HG03575 (cell line): ENCODE data around the gene ATP9A.

Experiments
- ATAC-seq: cut with Tn5 transposase; IDR thresholded peaks from one replicate; pipeline ENCODE4 v1.9.1; 2021; ENCODE audit not compliant: unreplicated experiment, insufficient number of reproducible peaks, low FRiP score; ENCODE audit errors: extremely low read depth

The ATP9A gene

DNA sequence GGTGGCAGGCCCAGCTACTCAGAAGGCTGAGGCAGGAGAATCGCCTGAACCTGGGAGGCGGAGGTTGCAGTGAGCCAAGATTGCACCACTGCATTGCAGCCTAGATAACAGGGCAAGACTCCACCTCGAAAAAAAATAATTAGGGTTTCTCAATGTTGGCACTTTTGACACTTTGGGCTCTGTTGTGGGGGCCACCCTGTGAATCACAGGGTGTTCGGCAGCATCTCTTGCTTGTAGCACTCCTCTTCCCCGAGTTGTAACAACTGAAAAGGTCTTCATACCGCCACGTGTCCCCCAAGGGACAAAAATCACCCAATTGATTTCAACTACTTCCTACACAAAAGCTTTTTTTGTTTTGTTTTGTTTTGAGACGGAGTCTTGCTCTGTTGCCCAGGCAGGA is 172.4 kb downstream of the ATP9A start:
- no peak for ATAC-seq

DNA sequence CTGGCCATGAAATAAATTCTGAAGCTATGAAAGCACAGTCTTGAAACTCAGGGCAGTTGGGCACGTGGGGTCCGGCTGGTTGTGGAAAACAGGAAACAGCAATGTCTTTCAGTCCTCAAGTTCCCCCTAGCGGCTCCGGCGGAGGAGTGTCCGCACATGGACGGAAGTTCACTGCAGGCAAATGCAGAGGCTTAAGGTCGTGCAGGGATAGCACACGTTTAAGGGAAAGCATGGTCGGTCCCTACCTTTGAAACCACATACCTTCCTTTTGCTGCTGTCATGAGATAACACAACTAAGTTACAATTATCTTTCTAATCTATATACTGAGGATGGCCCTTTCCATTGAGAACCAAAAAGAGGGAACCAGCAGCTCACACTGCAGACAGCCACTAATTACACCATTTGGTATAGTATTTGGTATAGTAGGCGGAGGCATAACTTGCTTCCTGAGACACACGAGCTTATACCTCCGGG is 173.1 kb downstream of the ATP9A start:
- ATAC-seq, result no peak

GRCh38 chr20:51594236-51595057 is 173.7 kb downstream of the ATP9A start:
- no peak for ATAC-seq

DNA sequence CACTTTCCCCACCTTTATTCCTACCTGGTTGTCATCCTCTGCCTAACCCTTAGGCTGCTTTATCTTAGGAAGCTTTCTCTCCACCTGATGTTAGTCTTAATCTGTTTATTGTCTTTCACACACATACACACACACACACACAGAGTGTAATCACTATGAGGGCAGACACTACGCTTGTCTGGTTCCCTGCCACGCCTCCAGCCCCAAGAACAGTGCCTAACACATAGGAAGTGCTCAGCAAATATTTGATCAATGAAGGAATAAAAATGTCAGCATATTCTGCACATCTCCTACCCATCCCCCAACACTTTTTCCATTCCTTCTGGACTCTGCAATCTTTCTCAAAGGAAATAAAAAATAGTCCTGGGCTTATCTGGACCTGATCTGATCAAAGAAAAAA is 174.6 kb downstream of the ATP9A start:
- no peak for ATAC-seq

DNA sequence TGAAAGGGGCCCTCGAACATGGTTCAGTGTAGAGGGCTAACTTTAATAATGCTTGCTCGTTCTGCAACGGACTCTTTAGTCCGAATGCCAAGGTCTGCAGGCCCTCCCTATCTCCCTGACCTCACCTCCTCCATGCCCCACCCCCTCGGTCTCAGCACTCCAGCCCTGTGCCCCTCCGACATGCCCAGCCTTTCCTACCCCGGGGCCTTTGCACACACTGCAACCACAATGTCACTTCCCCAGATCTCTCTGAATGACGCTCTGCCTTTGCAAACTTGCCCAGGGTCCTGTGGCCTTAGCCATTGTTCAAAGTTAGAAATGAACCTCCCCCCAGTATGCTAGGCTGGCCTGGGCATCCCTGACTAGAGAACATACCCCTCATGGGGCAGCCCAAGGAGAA is 175.6 kb downstream of the ATP9A start:
- ATAC-seq, result no peak

DNA sequence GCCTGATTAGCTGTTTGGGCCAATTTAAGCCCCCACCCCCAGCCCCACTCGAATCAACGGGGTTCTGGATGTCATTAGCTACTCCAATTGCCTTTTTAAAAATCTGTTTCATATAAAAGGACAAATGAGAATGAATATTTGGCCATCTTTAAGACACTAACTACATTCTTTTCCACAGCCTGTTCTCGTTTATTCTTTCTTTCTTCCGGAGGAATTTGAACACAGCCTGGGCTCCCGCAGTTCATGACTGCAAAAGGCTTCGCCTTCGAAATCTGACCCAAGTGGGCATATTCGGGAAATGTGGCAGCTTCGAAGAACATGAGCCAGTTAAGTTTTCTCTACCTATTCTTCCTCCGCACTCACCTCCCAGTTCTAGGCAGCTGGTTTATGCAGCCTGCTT is 176.3 kb downstream of the ATP9A start:
- ATAC-seq, result no peak

DNA sequence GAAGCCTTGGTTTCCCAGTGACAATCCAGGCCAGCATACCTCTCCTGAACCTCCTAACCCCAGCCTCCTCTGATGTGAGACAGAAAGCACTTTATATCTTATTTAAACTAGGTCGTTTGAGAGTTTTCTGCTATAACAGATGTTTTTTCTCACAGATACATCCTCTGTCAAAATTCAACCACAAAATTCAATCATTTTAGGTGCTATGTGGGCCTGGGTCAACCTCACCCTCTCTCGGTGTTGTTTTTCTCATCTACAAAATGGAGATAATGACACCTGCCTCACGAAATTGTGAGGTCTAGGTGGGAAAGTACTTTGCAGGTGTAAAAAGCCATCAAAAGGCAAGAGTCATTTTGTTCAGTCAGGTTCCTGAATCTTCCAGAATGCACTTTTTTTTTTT is 179.4 kb downstream of the ATP9A start:
- ATAC-seq, result no peak

DNA sequence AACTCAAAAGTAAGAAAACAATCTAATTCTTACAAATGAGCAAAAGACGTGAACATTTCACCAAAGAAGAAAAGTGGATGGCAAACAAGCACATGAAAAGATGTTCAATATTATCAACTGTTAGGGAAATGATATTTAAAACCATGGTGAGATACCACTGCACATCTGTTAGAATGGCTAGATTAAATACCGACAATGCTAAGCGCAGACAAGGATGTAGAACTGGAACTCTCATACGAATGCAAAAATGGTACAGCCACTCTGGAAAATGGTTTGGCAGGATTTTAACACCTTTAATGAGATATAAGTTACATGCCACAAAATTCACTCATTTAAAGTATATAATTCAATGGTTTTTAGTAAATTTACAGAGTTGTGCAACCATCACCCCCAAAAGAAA is 181.0 kb downstream of the ATP9A start:
- ATAC-seq, result no peak

GRCh38 chr20:51586005-51586440 is 182.2 kb downstream of the ATP9A start:
- ATAC-seq, result no peak

DNA sequence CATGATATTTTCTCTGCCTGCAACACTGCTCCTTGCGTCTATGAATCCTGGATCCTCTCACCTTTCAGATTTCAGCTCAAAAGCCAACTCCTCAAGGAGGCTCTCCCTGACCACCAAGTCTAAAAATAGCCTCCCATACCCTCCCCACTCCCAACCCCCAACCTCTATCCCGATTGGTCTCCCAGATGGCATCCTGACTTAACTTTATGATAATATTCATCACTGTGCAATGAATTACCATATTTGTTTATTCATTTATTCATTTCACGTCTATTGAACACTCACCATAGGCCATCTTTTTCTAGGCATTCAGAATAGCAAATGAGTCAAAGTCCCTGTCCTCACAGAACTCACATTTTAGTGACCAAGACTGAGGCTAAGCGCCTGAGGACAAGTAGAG is 183.0 kb downstream of the ATP9A start:
- ATAC-seq, result no peak

GRCh38 chr20:51584737-51585136 is 183.5 kb downstream of the ATP9A start:
- no peak for ATAC-seq

- no peak for ATAC-seq
These were observed 184.1 kb downstream of the ATP9A start for GRCh38 chr20:51584116-51584515.

DNA sequence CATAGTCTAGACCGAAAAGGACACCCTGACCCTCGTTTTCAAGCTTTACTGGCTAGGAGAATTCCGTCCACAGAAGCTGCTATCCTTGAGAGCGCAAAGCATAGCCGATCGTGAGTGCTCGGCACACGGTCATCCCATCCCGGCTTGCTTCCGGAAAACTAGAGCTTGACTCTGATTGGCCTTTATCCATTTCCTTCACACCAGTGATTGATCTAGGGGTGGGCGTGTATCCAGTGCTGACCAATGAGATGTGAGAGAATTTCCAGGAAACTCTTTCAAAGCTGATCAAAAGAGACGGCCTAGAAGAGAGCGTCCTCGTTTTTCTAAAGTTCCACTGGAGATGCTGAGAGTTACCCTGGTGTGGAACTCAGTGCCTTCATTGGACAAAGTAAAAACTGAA is 184.7 kb downstream of the ATP9A start:
- no peak for ATAC-seq

- ATAC-seq, result no peak
These were observed 185.1 kb downstream of the ATP9A start for GRCh38 chr20:51583073-51583472.

GRCh38 chr20:51581571-51581970 is 186.6 kb downstream of the ATP9A start:
- no peak for ATAC-seq

- ATAC-seq, result no peak
These were observed 189.1 kb downstream of the ATP9A start for GRCh38 chr20:51579137-51579536.

DNA sequence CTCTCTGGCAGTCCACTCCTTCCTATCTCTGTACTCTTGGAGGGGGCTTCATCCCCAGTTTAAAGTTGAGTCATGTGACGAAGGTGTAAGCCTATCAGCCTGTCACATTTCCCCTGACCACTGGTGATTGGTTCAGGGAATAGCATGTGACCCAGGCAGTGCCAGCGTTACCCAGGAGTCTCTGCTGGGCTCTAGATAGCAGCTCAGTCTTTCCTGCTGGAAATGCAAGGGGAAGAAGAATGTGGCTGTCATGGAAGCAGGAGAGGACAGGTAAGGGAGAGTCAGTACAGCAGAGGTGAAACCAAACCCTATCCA is 190.1 kb downstream of the ATP9A start:
- no peak for ATAC-seq

DNA sequence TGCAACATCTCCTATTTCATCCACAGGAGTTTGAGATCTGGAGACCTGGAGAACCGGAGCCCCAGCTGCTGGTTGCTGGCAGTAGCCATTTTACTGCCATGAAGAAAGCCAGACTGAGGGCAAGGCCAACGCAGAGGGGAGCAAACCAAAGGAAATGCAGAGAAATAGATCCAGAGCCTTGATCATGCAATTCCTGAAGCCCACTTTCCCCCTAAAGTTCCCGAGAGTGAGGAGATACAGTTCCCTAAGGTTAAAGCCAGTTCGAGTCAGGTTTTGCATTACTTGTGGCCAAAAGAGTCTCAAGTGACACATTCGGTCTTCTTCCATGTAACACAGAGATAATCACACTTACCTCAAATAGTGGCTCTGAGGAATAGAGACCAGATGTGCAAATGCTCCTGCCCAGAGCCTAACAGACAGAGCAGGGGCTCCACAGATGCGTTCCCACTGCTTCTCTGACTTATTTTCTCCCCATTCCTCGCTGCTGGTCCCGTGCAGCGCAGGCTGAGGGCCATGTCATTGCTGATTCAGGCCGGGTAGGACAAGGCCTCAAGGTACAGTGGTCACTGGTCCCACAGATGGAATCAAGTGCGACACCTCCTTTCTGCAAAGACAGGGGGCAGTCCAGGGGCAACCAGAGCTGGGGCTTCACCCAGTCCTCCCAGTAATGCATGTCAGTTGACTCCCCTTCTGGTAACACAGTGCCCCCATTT is 190.6 kb downstream of the ATP9A start:
- no peak for ATAC-seq

GRCh38 chr20:51575486-51575885 is 192.7 kb downstream of the ATP9A start:
- no peak for ATAC-seq

GRCh38 chr20:51574248-51575033 is 193.7 kb downstream of the ATP9A start:
- no peak for ATAC-seq
